Gastroesophageal sphincter (tissue), 4 donors: ENCODE results near the gene NPIPB8. TPM values are rescaled to one million over a fixed set of nuclear protein-coding genes. Genes with fewer than 3 reads are reported as not detected.
"Not testable (repeated sequence)": the region's sequence is repeated elsewhere in the genome, so short reads cannot be mapped to it uniquely, and the experiment has no call there.

Source experiments
- ATAC-seq: fragments of 150-250 bp; one replicate; pipeline ENCODE4 v1.9.1; 2016; ENCODE audit warnings: mild to moderate bottlenecking, moderate library complexity
- H3K27ac ChIP-seq, 4 donors: fragments of 200-600 bp; sonication (generic) in 3 of 4; 1 replicate in 3 of 4; 2 replicates in 1 of 4; pipeline ENCODE4 v1.5.1; 2016 to 2019
- H3K27me3 ChIP-seq: fragments of 200-600 bp; sonication (generic); one replicate; pipeline ENCODE4 v1.5.1; 2019
- H3K36me3 ChIP-seq, 2 donors: fragments of 200-600 bp; sonication (generic); one replicate each; pipeline ENCODE4 v1.5.1; 2019; ENCODE audit warnings: control low read depth in 1 of 2
- H3K4me1 ChIP-seq, 3 donors: fragments of 200-600 bp; sonication (generic); 1 replicate in 2 of 3; 2 replicates in 1 of 3; pipeline ENCODE4 v1.5.1; 2016 to 2019; ENCODE audit warnings: control low read depth in 2 of 3
- H3K4me3 ChIP-seq, 2 donors: fragments of 200-600 bp; sonication (generic); one replicate each; pipeline ENCODE4 v1.5.1; 2019; ENCODE audit warnings: mild to moderate bottlenecking in 1 of 2, moderate library complexity in 1 of 2
- H3K9me3 ChIP-seq, 3 donors: fragments of 200-600 bp; sonication (generic); one replicate each; pipeline ENCODE4 v1.5.1; 2017 to 2019; ENCODE audit warnings: control low read depth in 2 of 3
- EP300 ChIP-seq: sonication (generic); formaldehyde crosslinking; IDR thresholded peaks from one replicate; pipeline ENCODE4 v1.6.1; 2017; ENCODE audit warnings: antibody characterized with exemption, mild to moderate bottlenecking
- POLR2A ChIP-seq, 2 donors: fragments of 450-650 bp; IDR thresholded peaks; one replicate each; pipeline ENCODE4 v1.6.1; 2017; ENCODE audit warnings: antibody characterized with exemption in 2 of 2, mild to moderate bottlenecking in 2 of 2, moderate library complexity in 1 of 2
- POLR2AphosphoS5 ChIP-seq: sonication (generic); formaldehyde crosslinking; IDR thresholded peaks from one replicate; pipeline ENCODE4 v1.6.1; 2017; ENCODE audit warnings: antibody characterized with exemption
- WGBS, 2 donors: methylation state at CpG; one replicate each; pipeline ENCODE4 v1.1.5; 2018; ENCODE audit warnings: low coverage in 1 of 2; 5-methylcytosine and 5-hydroxymethylcytosine counted together
- total RNA-seq, 4 donors: library from RNA; depleted of rRNA; stranded (reverse); fragments of >200 nt; gene quantifications; one replicate each; pipeline ENCODE4 v1.1.0, GENCODE V29; 2016
- TF ChIP-seq, protein P1 (sequence below), 4 experiments: fragments of 200-600 bp in 2 of 4; fragments of 450-650 bp in 2 of 4; sonication (generic) in 1 of 4; IDR thresholded peaks; one replicate each; pipeline ENCODE4 v1.5.1; 2017 to 2019; ENCODE audit warnings: antibody characterized with exemption in 4 of 4, mild to moderate bottlenecking in 2 of 4, moderate library complexity in 2 of 4

NPIPB8 gene
- total RNA-seq, 4 donors from 2014 or later, result not detected

DNA sequence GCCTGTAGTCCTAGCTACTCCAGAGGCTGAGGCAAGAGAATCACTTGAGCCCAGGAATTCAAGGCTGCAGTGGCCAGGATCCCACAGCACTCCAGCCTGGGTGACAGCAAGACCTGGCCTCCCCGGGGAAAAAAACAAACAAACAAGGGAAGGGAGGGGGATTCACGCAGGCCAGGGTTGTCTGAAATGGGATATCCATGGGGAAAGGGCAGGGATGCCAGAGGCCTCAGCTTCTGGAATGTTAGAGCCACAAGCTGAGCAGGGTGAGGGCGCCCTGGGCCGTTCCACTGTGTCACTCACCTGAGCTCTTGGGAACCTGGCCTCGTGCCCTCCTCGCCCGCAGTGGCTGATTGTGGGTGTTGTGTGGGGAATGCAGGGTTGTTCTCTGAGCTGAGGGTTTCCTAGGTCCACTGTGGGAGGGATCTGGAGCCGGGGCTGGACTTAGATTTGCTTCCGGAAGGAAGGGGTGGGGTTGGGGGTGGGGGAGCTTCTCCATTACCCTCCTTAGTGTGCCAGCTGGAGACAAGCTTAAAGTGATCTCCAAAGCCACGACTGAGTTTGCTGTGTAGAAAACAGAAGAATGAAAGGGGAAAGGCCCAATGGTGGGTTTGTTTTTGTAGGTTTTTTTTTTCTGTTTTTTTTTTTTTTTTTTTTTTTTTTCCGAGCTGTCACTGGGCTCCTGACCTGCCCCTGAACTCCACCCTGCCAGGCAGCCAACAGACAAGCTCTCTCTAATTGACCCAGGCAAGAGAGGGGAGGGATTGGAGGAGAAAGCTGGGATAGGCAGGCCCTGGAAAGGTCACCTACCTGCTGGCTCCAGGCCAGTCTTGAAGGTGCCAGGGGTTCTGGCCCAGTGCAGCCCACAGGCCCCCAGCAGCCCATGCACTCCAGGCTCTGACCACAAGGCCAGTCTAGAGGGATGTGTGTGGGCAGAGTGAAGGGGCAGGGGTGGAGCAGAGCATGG lies 28.0 kb upstream of the NPIPB8 start, which contains the start of gene SULT1A1:
SULT1A1 (minus strand) TSS at position 414 of the 964 bp plus-strand sequence. CDS start 1,189 bp downstream, outside the sequence.
- peak; percentile 32 for ATAC-seq

DNA sequence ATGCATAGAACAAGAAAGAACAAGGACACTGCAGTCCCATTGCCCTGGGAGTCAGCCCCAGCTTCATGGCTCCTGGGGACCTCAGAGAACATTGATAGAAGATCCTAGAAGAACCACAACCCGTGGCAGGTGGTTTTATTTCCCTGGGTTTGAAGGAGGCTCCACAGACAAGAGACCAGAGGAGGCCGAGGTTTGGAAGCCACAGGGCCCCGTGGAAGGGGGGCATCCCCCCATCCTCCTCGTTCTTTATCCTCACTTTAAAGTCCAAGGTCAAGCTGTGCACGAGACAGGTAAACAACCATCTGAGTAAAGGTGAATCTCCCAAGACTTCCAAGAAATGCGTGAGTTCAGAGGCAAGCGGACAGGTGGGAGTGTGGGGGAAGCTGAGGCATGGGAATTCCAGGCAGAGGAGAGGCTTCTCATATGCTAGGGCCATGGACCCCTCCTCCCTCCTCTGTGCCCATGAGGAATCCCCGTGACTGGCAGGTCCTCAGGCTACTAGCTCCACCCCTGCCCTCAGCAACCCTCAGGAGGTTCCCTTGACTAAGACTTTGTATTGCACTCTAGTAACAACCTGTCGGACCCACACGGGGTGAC lies 27.2 kb upstream of the NPIPB8 start:
- H3K27me3 ChIP-seq, result peaks cover 6% of the 10 kb centered on the region
- H3K36me3 ChIP-seq, result peaks cover 0 to 17% of the 10 kb centered on the region in 2 donors
- peak overlapping the region in 1 of 4 donors; percentile 62 for H3K27ac ChIP-seq
- TF ChIP-seq POLR2A (IDR thresholded peaks at IDR 0.05) (no peak), POLR2AphosphoS5 (no peak), EP300 (no peak)
- TF ChIP-seq, protein P1, sequence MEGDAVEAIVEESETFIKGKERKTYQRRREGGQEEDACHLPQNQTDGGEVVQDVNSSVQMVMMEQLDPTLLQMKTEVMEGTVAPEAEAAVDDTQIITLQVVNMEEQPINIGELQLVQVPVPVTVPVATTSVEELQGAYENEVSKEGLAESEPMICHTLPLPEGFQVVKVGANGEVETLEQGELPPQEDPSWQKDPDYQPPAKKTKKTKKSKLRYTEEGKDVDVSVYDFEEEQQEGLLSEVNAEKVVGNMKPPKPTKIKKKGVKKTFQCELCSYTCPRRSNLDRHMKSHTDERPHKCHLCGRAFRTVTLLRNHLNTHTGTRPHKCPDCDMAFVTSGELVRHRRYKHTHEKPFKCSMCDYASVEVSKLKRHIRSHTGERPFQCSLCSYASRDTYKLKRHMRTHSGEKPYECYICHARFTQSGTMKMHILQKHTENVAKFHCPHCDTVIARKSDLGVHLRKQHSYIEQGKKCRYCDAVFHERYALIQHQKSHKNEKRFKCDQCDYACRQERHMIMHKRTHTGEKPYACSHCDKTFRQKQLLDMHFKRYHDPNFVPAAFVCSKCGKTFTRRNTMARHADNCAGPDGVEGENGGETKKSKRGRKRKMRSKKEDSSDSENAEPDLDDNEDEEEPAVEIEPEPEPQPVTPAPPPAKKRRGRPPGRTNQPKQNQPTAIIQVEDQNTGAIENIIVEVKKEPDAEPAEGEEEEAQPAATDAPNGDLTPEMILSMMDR (IDR thresholded peaks at IDR 0.05), result no peak
- no peak overlapping the region for H3K4me3 ChIP-seq
- no peaks in the 10 kb centered on the region for H3K9me3 ChIP-seq
- 40 to 69% methylated on average over 1 to 10 of the region's 10 CpGs for WGBS, 2 donors
- ATAC-seq, result no peak
- peaks cover 0 to 23% (median 4%) of the 10 kb centered on the region in 3 donors for H3K4me1 ChIP-seq

More for the DNA sequence above, 28.0 kb upstream of the NPIPB8 start, which contains the start of gene SULT1A1:
- 35 to 51% methylated on average over 6 to 9 of the region's 11 CpGs for WGBS, 2 donors
- H3K27me3 ChIP-seq, result peaks cover 6% of the 10 kb centered on the region
- TF ChIP-seq POLR2A (IDR thresholded peaks at IDR 0.05) (no peak), EP300 (no peak), POLR2AphosphoS5 (no peak)
- TF ChIP-seq, protein P1 (IDR thresholded peaks at IDR 0.05), result no peak
- no peaks in the 10 kb centered on the region for H3K9me3 ChIP-seq
- peaks cover 0 to 19% of the 10 kb centered on the region in 2 donors for H3K36me3 ChIP-seq
- H3K4me3 ChIP-seq, result peak within 1 kb of the TSS; percentile 6 to 42
- peaks cover 0 to 23% (median 4%) of the 10 kb centered on the region in 3 donors for H3K4me1 ChIP-seq
- peak within 1 kb of the TSS in 3 of 4 donors; percentile 6 to 62 (median 43) for H3K27ac ChIP-seq

DNA sequence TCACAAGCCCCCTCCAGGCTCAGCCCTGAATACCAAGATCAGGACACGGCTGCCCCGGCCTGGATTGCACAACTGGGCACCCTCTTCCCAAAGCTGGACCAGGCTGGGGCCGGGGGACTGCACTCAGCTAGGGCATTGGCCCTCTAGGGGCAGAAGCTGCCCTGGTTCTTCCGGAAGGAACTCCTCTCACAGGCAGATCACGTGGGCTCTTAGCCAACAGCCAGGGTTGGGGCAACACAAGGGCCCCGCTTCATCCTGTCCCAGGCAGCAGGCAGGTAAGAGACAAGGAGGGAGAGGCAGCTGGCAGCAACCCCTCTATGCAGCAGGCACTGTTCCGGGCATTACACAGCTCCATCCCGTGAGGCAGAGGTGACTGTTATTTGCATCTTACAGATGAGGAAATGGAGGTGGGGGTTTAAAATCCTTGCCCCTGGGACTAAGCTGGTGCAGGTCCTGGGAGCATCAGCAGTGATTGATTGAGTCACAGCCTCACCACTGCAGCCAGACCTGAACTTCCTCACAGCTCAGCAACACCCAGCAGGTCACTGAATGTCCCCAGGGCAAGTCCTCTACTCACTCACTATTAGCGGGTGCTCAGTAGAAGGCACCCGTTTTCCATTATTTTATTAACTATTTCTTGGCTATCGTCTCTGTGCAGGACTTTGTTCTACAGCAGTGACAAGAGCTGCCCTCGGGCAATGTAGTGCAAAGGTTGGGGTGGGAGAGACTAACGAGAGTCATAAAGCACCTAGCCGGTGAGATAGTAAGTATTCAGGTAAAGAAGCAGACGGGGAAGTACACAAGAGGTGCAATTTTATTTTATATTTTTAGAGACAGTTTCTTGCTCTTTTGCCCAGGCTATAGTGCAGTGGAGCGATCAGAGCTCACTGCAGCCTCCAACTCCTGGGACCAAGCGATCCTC lies 25.2 kb upstream of the NPIPB8 start:
- no CpG with 5 or more reads among the region's 17 CpGs for WGBS, 2 donors
- peaks cover 0 to 23% (median 4%) of the 10 kb centered on the region in 3 donors for H3K4me1 ChIP-seq
- H3K27ac ChIP-seq, H3K36me3 ChIP-seq, H3K27me3 ChIP-seq, H3K9me3 ChIP-seq, H3K4me3 ChIP-seq: not testable (repeated sequence)
- peak; percentile 19 for ATAC-seq

DNA sequence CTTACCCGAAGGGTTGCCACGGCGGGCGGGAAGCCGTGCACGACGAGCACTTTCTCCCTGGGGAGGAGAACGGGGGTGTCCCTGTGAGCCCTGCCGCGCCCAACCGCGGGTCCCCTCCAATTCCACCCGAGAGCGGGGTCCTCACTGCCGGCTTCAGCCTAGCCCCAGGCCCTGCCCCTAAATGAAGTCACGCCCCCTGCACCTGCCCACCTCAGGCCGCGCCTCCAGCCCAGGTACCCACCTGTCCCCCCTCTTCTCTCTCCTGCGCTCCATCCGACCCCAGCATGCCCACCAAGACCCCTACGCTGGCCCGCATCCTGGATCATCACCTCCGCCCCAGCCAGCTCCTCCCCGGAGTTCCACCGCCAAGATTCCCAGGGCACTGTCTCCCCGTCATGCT lies 24.0 kb upstream of the NPIPB8 start:
- H3K27me3 ChIP-seq, ATAC-seq, H3K36me3 ChIP-seq, H3K9me3 ChIP-seq, H3K4me3 ChIP-seq, H3K27ac ChIP-seq: not testable (repeated sequence)
- H3K4me1 ChIP-seq, result peaks cover 0 to 20% (median 4%) of the 10 kb centered on the region in 3 donors
- no CpG with 5 or more reads among the region's 26 CpGs for WGBS, 2 donors

DNA sequence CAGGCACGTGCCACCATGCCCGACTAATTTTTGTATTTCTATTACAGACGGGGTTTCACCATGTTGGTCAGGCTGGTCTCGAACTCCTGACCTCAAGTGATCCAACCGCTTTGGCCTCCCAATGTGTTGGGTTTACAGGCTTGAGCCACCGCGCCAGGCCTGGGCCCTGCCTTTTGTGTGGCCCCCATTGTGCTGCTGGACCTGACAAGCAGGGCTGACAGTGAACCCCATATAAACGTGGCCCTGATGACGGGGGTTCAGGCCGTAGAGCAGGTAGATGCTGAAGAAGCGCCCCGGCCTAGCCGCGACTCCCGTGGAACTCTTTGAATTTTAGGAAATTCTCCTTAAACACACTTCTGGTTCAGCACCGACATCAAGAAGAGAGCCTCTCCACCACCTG lies 23.3 kb upstream of the NPIPB8 start:
- H3K9me3 ChIP-seq, H3K27ac ChIP-seq, H3K36me3 ChIP-seq, H3K4me3 ChIP-seq, ATAC-seq, H3K27me3 ChIP-seq: not testable (repeated sequence)
- H3K4me1 ChIP-seq, result peaks cover 0 to 14% (median 4%) of the 10 kb centered on the region in 3 donors
- WGBS, 2 donors, result 70 to 75% methylated on average over 2 to 8 of the region's 16 CpGs
